Osteoblast (primary cell): ENCODE measurements around the gene NUP153. TPM values are rescaled to one million over a fixed set of nuclear protein-coding genes. Genes with fewer than 3 reads are reported as not detected.
"Not testable (repeated sequence)": the region's sequence is repeated elsewhere in the genome, so short reads cannot be mapped to it uniquely, and the experiment has no call there.

Experiments used
- DNase-seq: peaks from one replicate; pipeline ENCODE4 v3.0.0; 2011; ENCODE audit warnings: low spot score, mixed read lengths; ENCODE audit not compliant: insufficient read length; ENCODE audit errors: missing footprints
- H2AFZ ChIP-seq: 2 replicates; pipeline ENCODE4 v1.6.0; 2011; ENCODE audit warnings: mild to moderate bottlenecking, low read length
- H3K27ac ChIP-seq: 2 replicates; pipeline ENCODE4 v1.5.1; 2011; ENCODE audit warnings: mild to moderate bottlenecking, low read depth, low read length, moderate library complexity
- H3K27me3 ChIP-seq: 2 replicates; pipeline ENCODE4 v1.6.0; 2012; ENCODE audit warnings: mild to moderate bottlenecking, control low read depth, inconsistent platforms, low read length, moderate library complexity; ENCODE audit not compliant: insufficient read depth
- H3K36me3 ChIP-seq: 2 replicates; pipeline ENCODE4 v1.5.1; 2011; ENCODE audit warnings: mild to moderate bottlenecking, low read length, control low read depth, moderate library complexity; ENCODE audit not compliant: insufficient read depth
- H3K4me1 ChIP-seq: 2 replicates; pipeline ENCODE4 v1.5.1; 2011; ENCODE audit warnings: mild to moderate bottlenecking, low read length, control low read depth, moderate library complexity; ENCODE audit not compliant: insufficient read depth
- H3K4me2 ChIP-seq: 2 replicates; pipeline ENCODE4 v1.6.0; 2011; ENCODE audit warnings: mild to moderate bottlenecking, low read length; ENCODE audit not compliant: insufficient read depth
- H3K4me3 ChIP-seq: fragments of 200-600 bp; sonication (generic); 3 replicates; pipeline ENCODE4 v1.5.1; 2012; ENCODE audit warnings: mild to moderate bottlenecking, low read length, inconsistent platforms; ENCODE audit not compliant: insufficient read depth
- H3K79me2 ChIP-seq: 2 replicates; pipeline ENCODE4 v1.6.0; 2012; ENCODE audit warnings: mild to moderate bottlenecking, low read length, control low read depth, inconsistent platforms; ENCODE audit not compliant: insufficient read depth
- H3K9me3 ChIP-seq: 2 replicates; pipeline ENCODE4 v1.5.1; 2011; ENCODE audit warnings: low read depth, low read length, control low read depth
- H4K20me1 ChIP-seq: 2 replicates; pipeline ENCODE4 v1.6.0; 2012; ENCODE audit warnings: mild to moderate bottlenecking, low read length, control low read depth; ENCODE audit not compliant: insufficient read depth
- total RNA-seq: library from RNA; depleted of rRNA; stranded (reverse); fragments of >200 nt; gene quantifications from 2 replicates; pipeline ENCODE4 v1.2.3, GENCODE V29; 2012
- TF ChIP-seq, protein P1 (sequence below): IDR thresholded peaks from 2 replicates; pipeline ENCODE4 v1.5.1; 2011; ENCODE audit warnings: mild to moderate bottlenecking, low read depth, low read length, moderate library complexity; ENCODE audit errors: extremely low read depth

The NUP153 gene
- total RNA-seq, 1 donor = 28.6 TPM

- Histone ChIP-seq H3K36me3 (no peaks in the 10 kb centered on the region), H3K4me2 (no peak overlapping the region), H3K27me3 (no peaks in the 10 kb centered on the region), H3K27ac (no peak overlapping the region), H4K20me1 (peaks cover under 1% of the 10 kb centered on the region), H3K79me2 (peaks cover 21% of the 10 kb centered on the region), H3K9me3 (no peaks in the 10 kb centered on the region), H3K4me3 (no peak overlapping the region), H3K4me1 (peaks cover 24% of the 10 kb centered on the region), H2AFZ (no peak overlapping the region)
- DNase-seq = peak; percentile 59
- TF ChIP-seq, protein P1, sequence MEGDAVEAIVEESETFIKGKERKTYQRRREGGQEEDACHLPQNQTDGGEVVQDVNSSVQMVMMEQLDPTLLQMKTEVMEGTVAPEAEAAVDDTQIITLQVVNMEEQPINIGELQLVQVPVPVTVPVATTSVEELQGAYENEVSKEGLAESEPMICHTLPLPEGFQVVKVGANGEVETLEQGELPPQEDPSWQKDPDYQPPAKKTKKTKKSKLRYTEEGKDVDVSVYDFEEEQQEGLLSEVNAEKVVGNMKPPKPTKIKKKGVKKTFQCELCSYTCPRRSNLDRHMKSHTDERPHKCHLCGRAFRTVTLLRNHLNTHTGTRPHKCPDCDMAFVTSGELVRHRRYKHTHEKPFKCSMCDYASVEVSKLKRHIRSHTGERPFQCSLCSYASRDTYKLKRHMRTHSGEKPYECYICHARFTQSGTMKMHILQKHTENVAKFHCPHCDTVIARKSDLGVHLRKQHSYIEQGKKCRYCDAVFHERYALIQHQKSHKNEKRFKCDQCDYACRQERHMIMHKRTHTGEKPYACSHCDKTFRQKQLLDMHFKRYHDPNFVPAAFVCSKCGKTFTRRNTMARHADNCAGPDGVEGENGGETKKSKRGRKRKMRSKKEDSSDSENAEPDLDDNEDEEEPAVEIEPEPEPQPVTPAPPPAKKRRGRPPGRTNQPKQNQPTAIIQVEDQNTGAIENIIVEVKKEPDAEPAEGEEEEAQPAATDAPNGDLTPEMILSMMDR = no peak
Observed at GRCh38 chr6:17709476-17709875, 2.8 kb upstream of the NUP153 start.

DNA sequence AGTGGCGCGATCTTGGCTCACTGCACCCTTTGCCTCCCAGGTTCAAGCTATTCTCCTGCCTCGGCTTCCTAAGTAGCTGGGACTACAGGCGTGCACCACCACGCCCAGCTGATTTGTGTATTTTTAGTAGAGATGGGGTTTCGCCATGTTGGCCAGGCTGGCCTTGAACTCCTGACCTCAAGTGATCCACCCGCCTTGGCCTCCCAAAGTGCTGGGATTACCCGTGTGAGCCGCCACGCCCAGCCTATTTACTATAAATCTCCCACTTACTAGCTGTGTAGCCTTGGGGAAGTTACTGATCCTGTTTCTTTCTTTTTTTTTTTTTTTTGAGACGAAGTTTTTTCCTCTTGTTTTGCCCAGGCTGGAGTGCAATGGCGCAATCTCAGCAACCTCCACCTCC is 1.3 kb upstream of the NUP153 start:
- peaks cover 35% of the 10 kb centered on the region for H3K79me2 ChIP-seq
- H3K36me3 ChIP-seq, H3K4me3 ChIP-seq, H3K27me3 ChIP-seq, H2AFZ ChIP-seq, H3K9me3 ChIP-seq, H4K20me1 ChIP-seq, H3K4me2 ChIP-seq, H3K27ac ChIP-seq, DNase-seq: not testable (repeated sequence)
- H3K4me1 ChIP-seq = peaks cover 33% of the 10 kb centered on the region

DNA sequence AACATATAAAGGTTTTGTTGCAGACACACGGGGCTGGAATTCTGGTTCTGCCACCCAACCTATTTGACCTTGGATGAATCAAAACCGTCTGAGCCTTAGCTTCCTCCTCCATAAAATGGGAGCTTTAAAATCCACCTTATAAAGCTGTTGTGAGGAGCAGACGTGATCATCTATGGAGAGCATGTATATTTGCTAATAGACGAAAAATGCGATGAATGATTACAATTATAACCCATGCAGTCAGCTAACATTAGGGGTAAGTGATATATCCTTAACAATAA is 586 bp upstream of the NUP153 start:
- Histone ChIP-seq H3K4me3 (peak overlapping the region; percentile 89), H3K9me3 (no peaks in the 10 kb centered on the region), H4K20me1 (peaks cover 12% of the 10 kb centered on the region), H2AFZ (peak overlapping the region; percentile 92), H3K4me2 (peak overlapping the region; percentile 82), H3K27ac (peak overlapping the region; percentile 93), H3K4me1 (peaks cover 33% of the 10 kb centered on the region), H3K27me3 (no peaks in the 10 kb centered on the region), H3K36me3 (no peaks in the 10 kb centered on the region), H3K79me2 (peaks cover 42% of the 10 kb centered on the region)
- DNase-seq = no peak
- TF ChIP-seq, protein P1 = no peak

- peak; percentile 77 for DNase-seq
- Histone ChIP-seq H3K27ac (peak overlapping the region; percentile 93), H4K20me1 (peaks cover 20% of the 10 kb centered on the region), H3K79me2 (peaks cover 55% of the 10 kb centered on the region), H2AFZ (peak overlapping the region; percentile 89), H3K36me3 (no peaks in the 10 kb centered on the region), H3K4me2 (peak overlapping the region; percentile 82), H3K9me3 (no peaks in the 10 kb centered on the region), H3K27me3 (no peaks in the 10 kb centered on the region), H3K4me1 (peaks cover 33% of the 10 kb centered on the region), H3K4me3 (peak overlapping the region; percentile 89)
- TF ChIP-seq, protein P1 = no peak
Observed at GRCh38 chr6:17705778-17706579, 746 bp downstream of the NUP153 start.
